OCI-LY3 (cell line): ENCODE measurements around the gene RERE.
"Not testable (repeated sequence)": the region's sequence is repeated elsewhere in the genome, so short reads cannot be mapped to it uniquely, and the experiment has no call there.

Experiments used
- EZH2phosphoT487 ChIP-seq: fragments of 200-600 bp; shearing (Covaris generic); IDR thresholded peaks from 2 replicates; pipeline ENCODE4 v1.6.1; 2018; ENCODE audit warnings: antibody characterized with exemption, mixed run types, low read depth
- TF ChIP-seq, protein P1 (sequence below): fragments of 200-600, 300-600 bp; sonication (generic); IDR thresholded peaks from 2 replicates; pipeline ENCODE4 v1.5.1; 2014; ENCODE audit warnings: antibody characterized with exemption, low read length, low read depth

DNA sequence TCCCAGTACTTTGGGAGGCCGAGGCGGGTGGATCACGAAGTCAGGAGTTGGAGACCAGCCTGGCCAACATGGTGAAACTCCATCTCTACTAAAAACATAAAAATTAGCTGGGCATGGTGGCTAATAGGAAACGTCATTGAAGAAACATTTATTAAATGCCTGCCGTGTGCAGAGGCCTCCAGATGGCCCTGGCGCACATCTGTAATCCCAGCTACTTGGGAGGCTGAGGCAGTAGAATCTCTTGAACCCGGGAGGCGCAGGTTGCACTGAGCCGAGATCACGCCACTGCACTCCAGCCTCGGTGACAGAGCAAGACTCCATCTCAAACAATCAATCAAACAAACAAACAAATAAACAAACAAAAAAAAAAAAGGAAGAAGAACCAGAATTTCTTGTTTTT lies 368.9 kb downstream of the RERE start:
- TF ChIP-seq, protein P1, sequence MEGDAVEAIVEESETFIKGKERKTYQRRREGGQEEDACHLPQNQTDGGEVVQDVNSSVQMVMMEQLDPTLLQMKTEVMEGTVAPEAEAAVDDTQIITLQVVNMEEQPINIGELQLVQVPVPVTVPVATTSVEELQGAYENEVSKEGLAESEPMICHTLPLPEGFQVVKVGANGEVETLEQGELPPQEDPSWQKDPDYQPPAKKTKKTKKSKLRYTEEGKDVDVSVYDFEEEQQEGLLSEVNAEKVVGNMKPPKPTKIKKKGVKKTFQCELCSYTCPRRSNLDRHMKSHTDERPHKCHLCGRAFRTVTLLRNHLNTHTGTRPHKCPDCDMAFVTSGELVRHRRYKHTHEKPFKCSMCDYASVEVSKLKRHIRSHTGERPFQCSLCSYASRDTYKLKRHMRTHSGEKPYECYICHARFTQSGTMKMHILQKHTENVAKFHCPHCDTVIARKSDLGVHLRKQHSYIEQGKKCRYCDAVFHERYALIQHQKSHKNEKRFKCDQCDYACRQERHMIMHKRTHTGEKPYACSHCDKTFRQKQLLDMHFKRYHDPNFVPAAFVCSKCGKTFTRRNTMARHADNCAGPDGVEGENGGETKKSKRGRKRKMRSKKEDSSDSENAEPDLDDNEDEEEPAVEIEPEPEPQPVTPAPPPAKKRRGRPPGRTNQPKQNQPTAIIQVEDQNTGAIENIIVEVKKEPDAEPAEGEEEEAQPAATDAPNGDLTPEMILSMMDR: not testable (repeated sequence)
- TF ChIP-seq EZH2phosphoT487: not testable (repeated sequence)
